Hepatocyte (in vitro differentiated cells): ENCODE data around the gene PCYT1A.
A peak's percentile ranks its signal among the peaks of the same experiment; 100 is the strongest.

Experiments used
- CTCF ChIP-seq: fragments of 200-600 bp; sonication (generic); IDR thresholded peaks from 2 replicates; pipeline ENCODE4 v1.5.1; 2016; ENCODE audit warnings: antibody characterized with exemption, mild to moderate bottlenecking; ENCODE audit not compliant: poor library complexity
- EZH2phosphoT487 ChIP-seq: fragments of 200-600 bp; sonication (generic); IDR thresholded peaks from one replicate; pipeline ENCODE4 v1.6.1; 2018; ENCODE audit warnings: antibody characterized with exemption, mild to moderate bottlenecking, low read depth, moderate library complexity; ENCODE audit not compliant: unreplicated experiment, severe bottlenecking

GRCh38 chr3:196198771-196199753, 88.5 kb downstream of the PCYT1A start:
- peak; percentile 12 for TF ChIP-seq CTCF
- TF ChIP-seq EZH2phosphoT487, result no peak
